Hindlimb muscle (tissue), 1 donor: ENCODE measurements around the gene TROAP. TPM values are rescaled to one million over a fixed set of nuclear protein-coding genes. Genes with fewer than 3 reads are reported as not detected.

Source experiments
- DNase-seq: peaks from one replicate; pipeline ENCODE4 v3.0.0-alpha.2; 2013
- polyA plus RNA-seq: library from polyadenylated mRNA; unstranded; fragments of 120-200 nt; gene quantifications from one replicate; pipeline ENCODE4 v1.2.1, GENCODE V29; 2013; ENCODE audit not compliant: insufficient read length

The TROAP gene
- polyA plus RNA-seq, 1 donor: 10.0 TPM

- DNase-seq: no peak
Observed at GRCh38 chr12:49344486-49345050, 21.5 kb downstream of the TROAP start.

DNA sequence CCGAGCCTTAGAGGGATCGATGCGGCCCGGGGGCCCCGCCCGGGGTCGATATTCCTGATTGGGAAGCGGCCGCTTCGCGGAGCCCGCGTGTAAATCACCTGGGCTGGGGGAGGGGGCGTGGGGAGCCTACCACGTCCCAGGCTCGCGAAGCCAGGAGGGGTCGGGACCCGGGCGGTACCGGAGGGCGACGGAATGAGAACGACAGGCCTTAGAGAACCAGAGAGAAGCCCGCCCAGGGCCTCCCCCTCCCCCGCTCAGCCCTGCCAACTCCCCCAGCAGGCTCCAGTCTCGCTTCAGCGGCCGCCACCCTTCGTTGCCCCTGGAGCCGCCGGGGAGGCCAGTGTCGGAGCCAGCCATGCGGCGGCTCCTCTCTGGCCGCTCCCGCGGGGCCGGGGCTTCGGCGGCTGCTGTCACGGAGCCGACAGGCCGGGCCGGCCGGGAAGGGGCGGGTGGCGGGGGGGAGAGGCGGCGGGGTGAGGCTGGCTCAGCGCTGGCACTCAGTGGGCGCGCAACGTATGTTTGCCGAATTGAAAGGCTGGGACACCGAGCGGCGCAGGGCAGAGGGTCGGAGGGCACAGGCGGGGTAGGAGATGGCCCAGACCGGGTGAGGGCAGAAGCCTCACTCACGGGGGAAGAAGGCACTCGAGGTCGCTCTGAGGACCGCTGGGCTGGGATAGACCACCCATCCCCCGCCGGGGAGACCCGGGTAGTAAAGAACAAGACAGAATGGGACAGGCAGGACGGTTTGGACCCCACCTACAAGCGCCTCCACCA, 22.2 kb downstream of the TROAP start:
- DNase-seq: no peak

- DNase-seq: no peak
Observed at GRCh38 chr12:49345825-49346658, 23.0 kb downstream of the TROAP start.

DNA sequence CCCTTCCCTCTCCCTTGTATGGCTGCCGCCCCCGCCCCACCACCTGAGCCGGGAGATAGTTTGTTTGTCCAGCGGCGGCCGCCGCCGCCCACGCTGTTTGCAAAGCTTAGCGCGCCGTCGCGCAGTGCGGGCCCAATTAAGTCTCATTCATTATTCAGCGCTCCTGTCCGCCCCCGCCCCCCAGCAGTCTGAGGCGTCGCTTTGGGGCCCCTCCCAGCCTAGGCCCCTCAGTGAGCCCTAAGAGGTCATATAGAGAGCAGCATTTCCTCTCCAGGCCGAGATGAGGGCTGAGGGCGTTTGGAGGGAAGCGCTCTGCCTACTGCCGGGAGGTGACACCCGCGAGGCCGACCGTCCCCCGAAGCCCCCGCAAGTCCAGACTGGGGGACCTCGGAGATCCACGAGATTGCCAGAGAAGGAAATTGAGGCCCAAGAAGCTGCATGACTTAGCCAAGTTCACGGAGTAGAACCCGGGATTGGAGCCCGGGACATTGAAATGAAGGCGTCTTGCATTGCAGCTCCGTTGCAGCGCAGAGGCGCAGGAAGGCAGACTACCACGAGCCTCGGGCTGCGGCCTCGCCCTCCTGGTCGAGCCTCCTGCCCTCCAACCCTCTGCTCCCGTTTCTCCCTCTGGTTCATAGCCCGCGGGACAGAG, 23.7 kb downstream of the TROAP start, which contains the start of gene DNAJC22:
Gene DNAJC22, plus strand, starts transcription at position 230 of the 652 bp plus-strand sequence. CDS start 1,985 bp downstream, outside the sequence.
- DNase-seq: no peak

GRCh38 chr12:49347311-49348193, 24.5 kb downstream of the TROAP start:
- peak; percentile 67 for DNase-seq

- DNase-seq: no peak
Observed at GRCh38 chr12:49348781-49349180, 25.7 kb downstream of the TROAP start.

- DNase-seq: no peak
Observed at GRCh38 chr12:49349266-49349665, 26.2 kb downstream of the TROAP start.

- DNase-seq: no peak
Observed at GRCh38 chr12:49352351-49352750, 29.3 kb downstream of the TROAP start.

DNA sequence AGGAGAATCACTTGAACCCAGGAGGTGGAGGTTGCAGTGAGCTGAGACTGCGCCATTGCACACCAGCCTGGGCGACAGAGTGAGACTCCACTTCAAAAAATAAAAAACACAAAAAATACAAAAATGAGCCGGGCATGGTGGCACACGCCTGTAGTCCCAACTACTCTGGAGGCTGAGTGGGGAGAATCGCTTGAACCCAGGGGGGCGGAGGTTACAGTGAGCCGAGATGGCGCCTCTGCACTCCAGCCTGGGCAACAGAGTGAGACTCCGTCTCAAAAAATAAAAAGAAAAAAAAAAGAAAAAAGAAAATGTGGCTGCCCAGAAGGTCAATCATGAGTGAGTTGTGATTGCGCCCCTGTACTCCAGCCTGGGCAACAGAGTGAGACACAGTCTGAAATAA, 32.9 kb downstream of the TROAP start:
- no peak for DNase-seq

- no peak for DNase-seq
Observed at GRCh38 chr12:49357103-49357678, 34.1 kb downstream of the TROAP start.

DNA sequence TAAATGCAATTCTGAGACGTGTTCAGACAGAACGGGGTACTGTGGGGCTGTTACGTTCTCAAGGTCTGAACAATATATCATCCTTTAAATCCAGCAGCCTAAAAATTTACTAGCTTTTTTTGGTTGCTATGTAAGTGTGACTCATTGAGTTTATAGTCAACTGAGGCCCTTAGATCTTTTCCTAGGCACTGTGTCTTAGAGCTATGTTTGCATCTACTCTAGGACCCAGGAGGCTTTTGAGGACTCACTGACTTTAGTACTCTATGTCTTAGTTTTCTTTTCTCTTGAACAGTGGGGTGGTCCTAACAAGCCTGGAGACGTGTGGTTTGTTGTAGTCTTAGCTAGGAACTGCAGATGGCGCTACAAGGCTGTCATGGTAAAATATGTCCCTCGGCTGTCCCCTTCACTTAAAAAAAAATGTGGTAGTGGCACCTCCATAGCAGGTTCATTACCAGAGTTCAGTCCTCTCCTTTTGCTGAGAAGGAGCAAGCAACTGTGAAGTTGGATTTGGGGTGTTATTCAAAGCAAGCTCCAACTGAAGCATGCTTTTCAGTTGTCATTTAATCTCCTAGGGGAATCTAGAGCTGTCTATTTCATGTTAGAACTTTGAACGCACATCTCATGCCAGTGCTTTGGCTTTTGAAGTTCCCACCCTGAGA, 35.6 kb downstream of the TROAP start:
- no peak for DNase-seq

GRCh38 chr12:49359671-49360070, 36.6 kb downstream of the TROAP start:
- DNase-seq: no peak

DNA sequence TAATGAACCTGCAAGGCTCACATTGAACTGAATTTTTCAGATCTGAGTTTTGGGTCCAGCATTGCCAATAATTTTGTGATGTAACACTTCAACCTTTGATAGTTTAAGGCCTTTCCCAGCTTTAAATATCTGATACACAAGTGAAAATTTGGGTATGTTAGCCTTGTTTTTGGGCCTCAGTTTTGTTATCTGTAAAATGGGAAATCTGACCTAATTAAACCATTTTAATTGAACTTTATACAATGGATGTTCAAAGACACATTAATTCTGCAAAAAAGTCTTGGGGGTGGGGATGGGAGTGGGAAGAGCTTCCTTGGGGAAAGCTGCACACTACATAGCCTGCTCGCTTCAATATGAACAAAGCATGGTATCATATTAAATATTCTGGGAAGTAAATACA, 39.0 kb downstream of the TROAP start:
- no peak for DNase-seq

GRCh38 chr12:49364989-49365388, 41.9 kb downstream of the TROAP start:
- DNase-seq: no peak

GRCh38 chr12:49365542-49365941, 42.5 kb downstream of the TROAP start:
- no peak for DNase-seq

- no peak for DNase-seq
Observed at GRCh38 chr12:49366096-49366651, 43.1 kb downstream of the TROAP start.

- DNase-seq: peak; percentile 95
Observed at GRCh38 chr12:49366652-49367380, 43.8 kb downstream of the TROAP start.

DNA sequence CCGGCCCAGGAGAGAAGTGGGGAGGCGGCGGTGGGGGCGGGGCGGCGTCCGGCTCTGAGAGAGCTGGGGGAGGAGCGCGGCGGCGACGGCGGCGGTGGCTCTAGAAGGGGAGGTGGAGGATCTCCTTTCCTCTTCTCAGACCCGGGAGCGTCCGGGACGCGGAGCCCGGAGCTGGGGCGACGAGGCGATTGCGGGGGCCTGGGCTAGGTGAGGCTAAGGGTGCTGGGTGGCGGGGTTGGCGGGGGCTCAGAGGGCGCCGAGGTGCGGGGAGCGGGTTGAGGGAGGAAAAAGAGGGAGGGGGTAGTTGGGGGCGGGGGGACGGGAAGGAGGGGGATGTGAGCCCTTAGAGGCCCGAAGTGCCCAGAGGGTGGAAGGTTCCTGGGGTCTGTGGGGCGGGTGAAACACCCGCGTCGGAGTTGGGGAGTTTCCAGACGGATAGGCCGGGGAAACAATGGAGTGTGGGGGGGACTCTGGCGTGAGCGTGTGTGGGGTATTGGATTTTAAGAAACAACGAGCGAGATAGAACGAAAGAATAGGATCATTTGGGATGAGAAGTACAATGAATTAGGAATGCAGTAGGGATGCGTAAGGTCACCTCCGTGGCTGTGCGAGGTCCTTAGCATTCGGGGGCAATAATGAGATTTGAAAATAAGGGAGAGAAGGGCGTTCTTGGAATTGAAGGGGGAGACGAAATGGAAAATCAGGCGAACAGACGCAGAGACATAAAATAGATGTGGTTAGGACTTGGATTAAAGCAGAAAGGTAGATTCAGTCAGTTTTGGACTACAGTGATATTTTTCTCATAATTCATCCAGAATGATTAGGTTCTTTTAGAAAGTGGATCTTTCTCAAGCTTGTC, 44.6 kb downstream of the TROAP start, which contains the start of gene SPATS2:
Gene SPATS2, plus strand, starts transcription at position 82 of the 859 bp plus-strand sequence. CDS start 93,551 bp downstream, outside the sequence.
- peak; percentile 60 for DNase-seq

GRCh38 chr12:49368240-49368600, 45.2 kb downstream of the TROAP start:
- DNase-seq: no peak
